Muscle layer of duodenum (tissue), 2 donors: Measurements from ENCODE around the gene NOS1AP.
A peak's percentile ranks its signal among the peaks of the same experiment; 100 is the strongest.

Experiments used
- H3K27ac ChIP-seq: one replicate; pipeline ENCODE4 v1.7.0; 2013; ENCODE audit warnings: mild to moderate bottlenecking, low read length
- H3K27me3 ChIP-seq: one replicate; pipeline ENCODE4 v1.7.0; 2013; ENCODE audit warnings: low read depth, mild to moderate bottlenecking, control low read depth, low read length
- H3K36me3 ChIP-seq, 2 donors: one replicate each; pipeline ENCODE4 v1.7.0; 2013; ENCODE audit warnings: low read length in 2 of 2, control low read depth in 1 of 2, mild to moderate bottlenecking in 1 of 2; ENCODE audit not compliant: insufficient read depth in 2 of 2, control insufficient read depth in 1 of 2
- H3K4me1 ChIP-seq, 2 donors: one replicate each; pipeline ENCODE4 v1.7.0; 2013; ENCODE audit warnings: low read length in 2 of 2, mild to moderate bottlenecking in 2 of 2, control low read depth in 1 of 2, moderate library complexity in 1 of 2; ENCODE audit not compliant: insufficient read depth in 2 of 2, control insufficient read depth in 1 of 2
- H3K4me3 ChIP-seq, 2 donors: one replicate each; pipeline ENCODE4 v1.7.0; 2013; ENCODE audit warnings: low read length in 2 of 2, low read depth in 1 of 2, mild to moderate bottlenecking in 1 of 2
- H3K9me3 ChIP-seq, 2 donors: one replicate each; pipeline ENCODE4 v1.7.0; 2013; ENCODE audit warnings: low read length in 2 of 2, control low read depth in 1 of 2, mild to moderate bottlenecking in 1 of 2; ENCODE audit not compliant: control insufficient read depth in 1 of 2
- donor health status: healthy.

Gene NOS1AP

GRCh38 chr1:162069334-162070093 lies at the start of gene NOS1AP:
NOS1AP (plus strand) TSS chr1:162069691; CDS start chr1:162070178, 487 bp downstream.
- Histone ChIP-seq H3K27ac (peak within 1 kb of the TSS; percentile 49), H3K9me3 (no peaks in the 10 kb centered on the region), H3K27me3 (peaks cover 11% of the 10 kb centered on the region), H3K4me3 (peak within 1 kb of the TSS; percentile 60 to 72), H3K36me3 (no peaks in the 10 kb centered on the region), H3K4me1 (peaks cover 0 to 12% of the 10 kb centered on the region in 2 donors)

- no peak overlapping the region for H3K4me3 ChIP-seq
- H3K27ac ChIP-seq, result no peak overlapping the region
- peaks cover 0 to 15% of the 10 kb centered on the region in 2 donors for H3K36me3 ChIP-seq
- no peaks in the 10 kb centered on the region for H3K9me3 ChIP-seq
- peaks cover 5 to 36% of the 10 kb centered on the region in 2 donors for H3K4me1 ChIP-seq
- no peaks in the 10 kb centered on the region for H3K27me3 ChIP-seq
Measured at GRCh38 chr1:162020150-162020549, 49.3 kb upstream of the NOS1AP start.

- Histone ChIP-seq H3K4me1 (peaks cover 5 to 36% of the 10 kb centered on the region in 2 donors), H3K4me3 (peak overlapping the region in 1 of 2 donors; percentile 86), H3K27ac (peak overlapping the region; percentile 39)
Measured at GRCh38 chr1:162021124-162021523, 48.4 kb upstream of the NOS1AP start.

GRCh38 chr1:162022626-162023025 lies 46.9 kb upstream of the NOS1AP start:
- Histone ChIP-seq H3K36me3 (peaks cover 0 to 1% of the 10 kb centered on the region in 2 donors), H3K9me3 (no peaks in the 10 kb centered on the region), H3K27me3 (no peaks in the 10 kb centered on the region), H3K27ac (no peak overlapping the region), H3K4me1 (peaks cover 5 to 36% of the 10 kb centered on the region in 2 donors), H3K4me3 (peak overlapping the region; percentile 49 to 86)

More at GRCh38 chr1:162021124-162021523, 48.4 kb upstream of the NOS1AP start:
- Histone ChIP-seq H3K9me3 (no peaks in the 10 kb centered on the region), H3K27me3 (no peaks in the 10 kb centered on the region), H3K36me3 (peaks cover 0 to 15% of the 10 kb centered on the region in 2 donors)

- Histone ChIP-seq H3K4me1 (peaks cover 5 to 36% of the 10 kb centered on the region in 2 donors), H3K9me3 (no peaks in the 10 kb centered on the region), H3K36me3 (no peaks in the 10 kb centered on the region), H3K27me3 (no peaks in the 10 kb centered on the region), H3K4me3 (peak overlapping the region; percentile 49 to 86), H3K27ac (no peak overlapping the region)
Measured at GRCh38 chr1:162023181-162023546, 46.3 kb upstream of the NOS1AP start.

- Histone ChIP-seq H3K4me3 (peak within 1 kb of the TSS; percentile 49 to 86), H3K27me3 (no peaks in the 10 kb centered on the region), H3K9me3 (no peaks in the 10 kb centered on the region), H3K27ac (no peak within 1 kb of the TSS), H3K36me3 (no peaks in the 10 kb centered on the region), H3K4me1 (peaks cover 3 to 30% of the 10 kb centered on the region in 2 donors)
Measured at GRCh38 chr1:162023547-162024501, 45.7 kb upstream of the NOS1AP start, which contains the start of gene OLFML2B. OLFML2B (minus strand) TSS chr1:162023869; CDS start chr1:162023430, 439 bp downstream.

- no peaks in the 10 kb centered on the region for H3K27me3 ChIP-seq
- peaks cover 0 to 13% of the 10 kb centered on the region in 2 donors for H3K4me1 ChIP-seq
- H3K4me3 ChIP-seq, result no peak overlapping the region
- no peaks in the 10 kb centered on the region for H3K36me3 ChIP-seq
- no peak overlapping the region for H3K27ac ChIP-seq
- H3K9me3 ChIP-seq, result no peaks in the 10 kb centered on the region
Measured at GRCh38 chr1:162025541-162025940, 44.0 kb upstream of the NOS1AP start.

- no peaks in the 10 kb centered on the region for H3K9me3 ChIP-seq
- H3K36me3 ChIP-seq, result no peaks in the 10 kb centered on the region
- no peak overlapping the region for H3K27ac ChIP-seq
- no peak overlapping the region for H3K4me3 ChIP-seq
- no peaks in the 10 kb centered on the region for H3K27me3 ChIP-seq
- peaks cover 0 to 6% of the 10 kb centered on the region in 2 donors for H3K4me1 ChIP-seq
Measured at GRCh38 chr1:162026881-162027280, 42.6 kb upstream of the NOS1AP start.

- no peaks in the 10 kb centered on the region for H3K27me3 ChIP-seq
- no peaks in the 10 kb centered on the region for H3K4me1 ChIP-seq
- H3K9me3 ChIP-seq, result no peaks in the 10 kb centered on the region
- H3K4me3 ChIP-seq, result no peak overlapping the region
- H3K36me3 ChIP-seq, result no peaks in the 10 kb centered on the region
- H3K27ac ChIP-seq, result no peak overlapping the region
Measured at GRCh38 chr1:162028726-162029125, 40.8 kb upstream of the NOS1AP start.

GRCh38 chr1:162029157-162029556 lies 40.3 kb upstream of the NOS1AP start:
- H3K9me3 ChIP-seq, result no peaks in the 10 kb centered on the region
- no peaks in the 10 kb centered on the region for H3K36me3 ChIP-seq
- H3K27ac ChIP-seq, result no peak overlapping the region
- no peaks in the 10 kb centered on the region for H3K4me1 ChIP-seq
- no peak overlapping the region for H3K4me3 ChIP-seq
- H3K27me3 ChIP-seq, result no peaks in the 10 kb centered on the region

- no peaks in the 10 kb centered on the region for H3K9me3 ChIP-seq
- no peaks in the 10 kb centered on the region for H3K36me3 ChIP-seq
- H3K27me3 ChIP-seq, result no peaks in the 10 kb centered on the region
- H3K4me1 ChIP-seq, result no peaks in the 10 kb centered on the region
- no peak overlapping the region for H3K4me3 ChIP-seq
- no peak overlapping the region for H3K27ac ChIP-seq
Measured at GRCh38 chr1:162030759-162031280, 38.7 kb upstream of the NOS1AP start.
